Testis (tissue), 2 donors: Measurements from ENCODE around the gene ADAMTS5.

Experiments used
- CTCF ChIP-seq, 3 experiments: fragments of 450-650 bp in 2 of 3; fragments of 200-600 bp in 1 of 3; sonication (generic) in 1 of 3; IDR thresholded peaks; one replicate each; pipeline ENCODE4 v1.5.1; 2016 to 2019; ENCODE audit warnings: antibody characterized with exemption in 3 of 3, mild to moderate bottlenecking in 2 of 3, moderate library complexity in 1 of 3
- POLR2A ChIP-seq: fragments of 450-650 bp; IDR thresholded peaks from one replicate; pipeline ENCODE4 v1.6.1; 2017; ENCODE audit warnings: antibody characterized with exemption, mild to moderate bottlenecking, moderate library complexity

GRCh38 chr21:26884436-26884835 is 82.5 kb downstream of the ADAMTS5 start:
- TF ChIP-seq POLR2A: no peak
- no peak for TF ChIP-seq CTCF (IDR thresholded peaks at IDR 0.05)
